ENCODE measurements around the gene PPARD.
"Not testable (repeated sequence)": the region's sequence is repeated elsewhere in the genome, so short reads cannot be mapped to it uniquely, and the experiment has no call there.

The PPARD gene

DNA sequence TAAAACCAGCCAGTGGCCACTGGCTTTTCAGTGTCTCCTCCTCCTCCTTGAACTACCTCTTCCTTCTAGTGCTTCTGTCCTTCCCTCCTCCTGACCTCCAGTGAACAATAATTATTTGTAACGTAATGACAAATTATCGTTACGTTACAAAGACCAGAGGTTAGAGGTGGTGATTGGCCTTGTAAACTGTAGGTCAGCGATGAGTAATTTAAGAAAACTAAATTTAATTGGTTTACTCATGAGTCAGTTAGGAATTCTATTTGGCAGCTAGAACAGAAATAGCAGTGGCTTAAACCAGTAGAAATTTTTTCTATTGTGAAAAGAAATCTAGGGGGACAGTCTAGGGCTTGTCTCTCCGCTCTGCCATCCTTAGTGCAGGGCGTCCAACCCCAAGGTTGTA is 38.8 kb downstream of the PPARD start:
- no peak for DNase-seq (ENCODE audit: low spot score)

DNA sequence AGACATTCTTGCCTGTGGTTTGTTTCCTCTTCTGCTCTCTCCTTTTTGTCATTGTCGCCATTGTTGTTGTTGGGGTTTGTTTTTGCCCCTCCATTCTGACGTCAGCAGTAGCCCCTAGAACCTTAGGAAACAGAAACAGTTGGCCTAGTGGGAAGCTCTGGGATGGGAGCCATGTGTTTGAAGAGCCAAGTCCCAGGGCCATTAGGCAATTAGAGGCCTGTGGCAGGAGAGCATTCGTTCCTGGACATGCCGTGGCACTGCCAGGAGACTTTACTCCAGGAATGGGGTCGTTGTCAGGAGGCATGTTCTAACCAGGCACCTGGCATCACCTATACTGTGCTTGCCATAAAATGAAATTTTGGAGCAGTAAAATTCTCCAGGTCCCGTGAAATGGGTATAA is 39.7 kb downstream of the PPARD start:
- DNase-seq (ENCODE audit: low spot score) = no peak

DNA sequence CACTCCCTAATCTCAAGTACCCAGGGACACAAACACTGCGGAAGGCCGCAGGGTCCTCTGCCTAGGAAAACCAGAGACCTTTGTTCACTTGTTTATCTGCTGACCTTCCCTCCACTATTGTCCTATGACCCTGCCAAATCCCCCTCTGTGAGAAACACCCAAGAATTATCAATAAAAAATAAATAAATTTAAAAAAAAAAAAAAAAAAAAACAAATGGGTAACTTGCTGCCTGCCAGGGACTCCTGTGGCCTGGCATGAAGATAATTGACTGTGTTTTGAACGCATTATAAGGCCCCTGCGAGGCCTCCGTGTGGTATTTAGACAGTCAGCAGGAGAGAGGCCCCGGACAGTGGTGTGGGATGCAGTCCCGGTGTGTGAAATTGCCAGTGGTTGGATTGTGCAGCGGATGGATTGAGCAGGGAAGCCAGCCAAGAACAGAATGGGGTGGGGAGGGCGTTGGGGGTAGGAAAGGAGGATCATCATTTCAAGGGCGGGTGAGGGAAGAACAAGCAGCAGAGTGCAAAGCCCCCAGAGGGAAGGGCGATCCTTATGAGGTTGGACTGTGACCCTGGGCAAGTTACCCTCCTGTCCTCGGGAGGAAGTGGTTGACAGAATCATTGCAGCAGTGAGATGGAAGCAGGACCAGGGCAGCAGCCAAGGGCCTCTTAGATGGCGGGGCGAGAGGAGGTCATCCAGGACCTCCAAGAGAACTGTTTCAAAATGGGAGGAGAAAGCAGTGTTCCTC is 43.3 kb downstream of the PPARD start:
- DNase-seq (ENCODE audit: low spot score) = no peak

DNA sequence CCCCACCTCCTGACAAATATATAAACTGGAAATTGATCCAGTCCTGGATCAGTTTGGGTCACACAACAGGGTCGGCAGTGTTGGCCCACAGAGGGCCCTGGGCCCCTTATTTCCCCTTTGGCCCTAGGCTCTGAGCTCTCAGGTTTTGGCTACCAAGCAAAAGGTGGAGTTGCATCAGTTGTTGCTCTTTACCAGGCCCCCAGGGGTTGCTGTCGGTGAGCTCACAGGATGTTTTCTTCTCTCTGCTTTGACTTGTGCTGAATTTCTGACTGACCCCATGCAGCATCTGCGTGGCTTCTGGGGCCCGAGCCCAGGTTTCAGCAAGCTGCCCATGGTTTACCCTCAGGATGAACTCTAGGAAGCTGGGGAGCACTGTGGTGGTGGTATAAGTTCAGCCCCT is 44.6 kb downstream of the PPARD start:
- no peak for DNase-seq (ENCODE audit: low spot score)

DNA sequence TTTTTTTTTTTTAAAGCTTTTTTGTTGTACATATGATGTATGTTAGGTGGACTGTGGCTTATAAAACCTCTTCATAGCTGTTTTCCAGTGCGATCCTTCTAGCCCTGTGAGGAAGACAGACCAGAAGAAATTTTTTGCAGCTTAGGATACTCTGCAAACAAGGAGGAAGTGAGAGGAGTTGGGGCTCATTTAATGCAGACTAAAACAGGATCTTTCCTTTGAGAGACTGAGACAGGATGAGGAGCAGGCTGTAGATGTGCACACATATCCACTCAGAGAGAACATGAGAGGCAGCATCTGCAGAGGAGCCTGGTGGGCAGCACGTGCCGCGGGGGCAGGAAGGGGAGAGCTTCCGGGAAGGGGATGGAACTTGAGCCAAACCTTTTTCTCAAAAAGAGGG is 45.7 kb downstream of the PPARD start:
- DNase-seq (ENCODE audit: low spot score) = no peak

DNA sequence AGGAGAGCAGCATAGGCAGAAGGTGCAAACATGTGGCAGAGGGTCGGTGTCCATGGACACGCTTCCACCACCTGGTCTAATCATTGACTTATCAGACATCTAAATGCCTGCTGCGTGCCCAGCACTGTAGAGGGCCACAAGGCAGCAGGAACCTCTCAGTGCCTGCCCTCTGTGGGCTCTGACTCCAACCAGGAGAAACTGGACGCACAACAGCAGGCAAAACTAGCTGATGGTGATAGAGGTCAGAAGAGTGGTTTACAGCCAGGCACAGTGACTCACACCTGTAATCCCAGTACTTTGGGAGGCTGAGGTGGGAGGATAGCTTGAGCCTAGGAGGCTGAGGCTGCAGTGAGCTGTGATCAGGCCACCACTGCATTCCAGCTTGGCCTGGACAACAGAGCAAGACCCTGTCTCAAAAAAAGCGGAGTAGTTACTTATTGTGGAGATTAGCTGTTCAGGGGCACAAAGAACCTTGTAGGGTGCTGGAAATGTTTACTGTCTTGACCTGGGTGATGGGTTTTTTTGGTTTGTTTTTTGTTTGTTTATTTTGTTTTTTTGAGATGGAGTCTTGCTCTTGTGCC is 46.5 kb downstream of the PPARD start:
- DNase-seq (ENCODE audit: low spot score) = no peak

DNA sequence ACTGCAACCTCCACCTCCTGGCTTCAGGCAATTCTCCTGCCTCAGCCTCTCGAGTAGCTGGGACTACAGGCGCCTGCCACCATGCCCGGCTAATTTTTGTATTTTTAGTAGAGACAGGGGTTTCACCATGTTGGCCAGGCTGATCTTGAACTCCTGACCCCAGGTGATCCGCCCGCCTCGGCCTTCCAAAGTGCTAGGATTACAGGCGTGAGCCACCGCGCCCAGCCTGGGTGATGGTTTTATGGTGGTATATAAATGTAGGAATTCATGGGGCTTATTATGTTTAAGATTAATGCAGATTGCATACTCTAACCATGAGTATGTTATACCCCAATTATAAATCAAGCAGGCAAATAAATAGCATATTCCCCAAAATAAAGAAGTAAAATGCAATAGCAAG is 47.0 kb downstream of the PPARD start:
- not testable (repeated sequence) for DNase-seq (ENCODE audit: low spot score)

DNA sequence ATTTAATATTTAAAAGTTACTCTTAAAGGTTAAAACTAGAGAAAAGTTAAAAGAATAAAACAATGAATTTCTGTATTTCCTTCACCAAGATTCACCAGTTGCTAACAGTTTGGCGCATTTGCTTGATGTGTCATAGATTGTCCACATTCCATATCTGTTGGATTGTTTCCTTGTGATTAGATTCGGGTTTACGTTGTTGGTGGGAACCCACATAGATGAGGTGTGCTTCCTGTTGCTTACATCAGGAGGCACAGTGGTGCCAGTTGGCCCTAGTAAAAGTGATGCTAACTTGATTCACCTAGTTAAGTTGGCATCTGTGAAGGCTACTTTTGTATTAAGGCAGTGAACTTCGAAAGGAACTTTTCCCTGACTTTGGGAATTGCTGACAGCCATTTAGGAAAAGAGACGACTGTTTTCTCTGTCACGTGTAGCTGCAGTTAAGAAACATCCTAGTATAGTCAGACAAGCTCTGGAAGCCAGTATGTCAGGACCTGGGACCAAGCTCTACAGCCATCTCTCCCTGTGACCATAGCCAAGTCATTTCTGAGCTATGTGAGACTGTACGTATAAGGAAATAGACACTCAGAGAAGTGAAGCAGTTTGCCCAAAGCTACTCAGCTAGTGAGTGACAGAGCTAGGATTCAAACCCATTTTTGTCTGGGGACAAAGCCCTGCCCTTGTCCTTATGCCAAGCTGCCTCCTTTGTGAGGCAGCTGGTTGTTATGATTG is 49.0 kb downstream of the PPARD start:
- DNase-seq (ENCODE audit: low spot score) = no peak

DNA sequence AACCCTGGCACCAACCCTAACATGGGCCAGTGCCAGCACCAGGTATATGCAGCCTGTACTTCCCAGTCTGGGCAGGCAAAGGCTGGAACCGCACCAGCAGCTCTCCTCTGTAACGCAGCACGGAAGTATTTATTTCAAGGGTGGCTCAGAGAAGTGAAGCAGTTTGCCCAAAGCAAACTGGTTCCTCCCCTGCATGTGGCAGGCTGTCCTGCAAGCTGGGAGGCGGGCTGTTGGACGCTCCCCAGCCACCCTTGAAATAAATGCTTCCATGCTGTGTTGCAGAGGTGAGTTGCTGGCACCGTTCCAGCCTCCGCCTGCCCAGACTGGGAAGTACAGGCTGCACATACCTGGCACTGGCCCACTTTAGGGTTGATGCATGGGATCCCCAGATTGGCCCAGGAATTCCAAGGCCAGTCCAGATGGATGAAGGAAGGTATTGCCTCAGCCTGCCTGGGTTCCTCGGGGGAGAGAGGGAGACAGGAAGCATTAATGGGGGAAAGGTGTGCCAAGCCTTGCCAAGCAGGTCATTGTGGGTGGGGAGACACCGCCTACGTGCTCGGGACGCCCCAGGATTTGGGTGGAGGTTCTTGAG is 49.8 kb downstream of the PPARD start:
- DNase-seq (ENCODE audit: low spot score) = no peak

DNA sequence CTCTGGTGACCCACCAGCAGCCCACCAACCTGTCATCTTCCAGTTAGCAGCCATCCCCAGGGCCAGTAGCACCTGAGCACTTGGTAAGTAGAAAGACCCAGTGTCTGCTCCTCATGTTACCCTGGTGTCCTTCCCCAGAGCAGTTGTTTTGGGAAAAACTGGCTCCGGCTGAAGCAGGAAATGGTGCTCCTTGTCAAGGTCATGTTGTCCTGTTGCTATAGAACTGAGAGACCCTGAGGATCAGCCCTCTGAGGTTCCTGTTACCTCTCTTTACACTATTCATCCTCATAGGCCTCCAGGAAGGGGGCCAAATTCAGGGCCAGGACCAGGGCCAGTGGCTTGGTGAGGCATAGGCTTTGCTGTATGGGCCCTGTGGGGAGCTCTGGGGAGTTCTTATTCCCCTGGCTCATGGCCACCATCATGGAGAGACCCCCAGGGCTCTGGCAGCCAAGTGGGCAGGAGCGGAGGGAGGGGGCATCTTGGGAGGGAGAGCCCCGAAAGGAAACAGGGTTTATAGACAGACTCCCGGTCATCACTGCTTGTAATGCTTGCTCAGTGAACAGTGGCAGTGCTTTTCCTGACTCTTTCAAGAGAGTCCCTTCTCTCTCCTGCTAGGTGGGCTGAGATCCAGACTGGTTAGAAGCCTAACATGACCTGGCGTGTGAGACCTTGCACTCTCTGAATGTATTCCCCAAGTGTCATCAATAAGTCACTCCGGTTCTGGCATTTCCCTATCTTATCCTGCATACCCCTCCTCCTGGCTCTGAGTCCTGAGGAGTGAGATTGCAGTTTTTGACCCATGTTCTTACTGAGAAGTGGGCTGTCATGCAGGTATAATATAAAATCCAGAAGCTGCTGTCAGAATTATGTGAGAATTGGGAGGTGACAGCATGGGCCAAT is 50.7 kb downstream of the PPARD start:
- no peak for DNase-seq (ENCODE audit: low spot score)

DNA sequence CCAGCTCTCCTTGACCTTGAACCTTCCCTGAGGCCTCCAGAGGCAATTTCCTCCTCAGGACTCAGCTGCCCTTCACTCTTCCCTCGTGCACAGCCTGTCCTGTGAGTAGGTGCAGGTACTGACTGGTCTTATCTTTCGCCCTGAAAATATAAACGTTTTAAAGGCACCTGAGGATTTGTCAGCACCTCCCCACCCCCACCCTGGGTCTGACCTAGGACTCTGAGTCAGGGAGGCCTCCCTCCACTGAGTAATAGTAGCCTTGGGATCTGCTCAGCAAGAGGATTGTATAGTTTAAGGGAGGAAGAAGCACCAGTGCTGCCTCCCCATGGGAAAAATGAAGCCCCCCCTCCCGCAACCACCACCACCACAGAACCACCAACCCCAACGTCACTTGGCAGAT is 54.6 kb downstream of the PPARD start:
- DNase-seq (ENCODE audit: low spot score) = no peak

DNA sequence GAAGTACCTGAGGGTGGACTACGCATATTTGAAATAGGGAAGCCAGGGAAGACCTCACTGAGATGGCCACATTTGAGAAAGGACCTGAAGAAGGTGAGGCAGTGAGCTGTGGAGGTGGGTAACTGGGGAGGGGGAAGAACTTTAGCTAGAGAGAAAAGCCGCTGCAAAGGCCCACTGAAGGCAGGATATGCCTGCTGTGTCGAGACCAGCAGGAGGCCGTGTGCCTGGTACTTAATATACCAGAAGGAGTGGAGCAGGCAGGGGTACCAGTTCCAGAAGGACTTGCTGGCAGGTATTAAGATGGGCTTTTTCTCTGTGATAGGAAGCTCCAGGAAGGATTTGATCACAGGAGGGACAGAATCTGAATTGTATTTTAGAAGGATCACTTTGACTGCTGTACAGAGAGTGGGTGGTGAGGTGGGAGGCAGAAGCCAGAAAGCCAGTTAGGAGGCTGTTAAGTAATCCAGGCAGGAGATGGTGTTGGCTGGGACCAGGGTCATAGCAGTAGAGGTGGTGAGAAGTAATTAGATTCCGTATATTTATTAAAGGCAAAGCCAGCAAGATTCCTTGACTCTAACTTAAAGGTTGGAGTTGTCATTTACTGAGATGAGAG is 55.6 kb downstream of the PPARD start:
- DNase-seq (ENCODE audit: low spot score) = no peak

DNA sequence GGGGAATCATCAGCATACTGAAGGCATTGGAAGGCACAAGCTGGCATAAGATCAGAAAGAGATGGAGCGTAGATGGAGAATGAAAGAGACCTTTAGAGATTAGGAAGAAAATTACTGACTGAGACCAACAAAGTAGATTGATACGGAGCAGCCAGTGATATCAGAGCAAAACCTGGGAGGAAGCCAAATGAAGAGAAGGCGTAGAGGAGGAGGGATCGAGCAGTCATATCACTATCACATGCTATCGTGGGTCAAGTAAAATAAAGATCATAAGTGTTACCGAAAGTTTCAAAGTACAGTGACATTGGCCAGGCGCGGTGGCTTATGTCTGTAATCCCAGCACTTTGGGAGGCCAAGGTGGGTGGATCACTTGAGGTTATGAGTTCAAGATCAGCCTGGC is 56.2 kb downstream of the PPARD start:
- DNase-seq (ENCODE audit: low spot score) = no peak

DNA sequence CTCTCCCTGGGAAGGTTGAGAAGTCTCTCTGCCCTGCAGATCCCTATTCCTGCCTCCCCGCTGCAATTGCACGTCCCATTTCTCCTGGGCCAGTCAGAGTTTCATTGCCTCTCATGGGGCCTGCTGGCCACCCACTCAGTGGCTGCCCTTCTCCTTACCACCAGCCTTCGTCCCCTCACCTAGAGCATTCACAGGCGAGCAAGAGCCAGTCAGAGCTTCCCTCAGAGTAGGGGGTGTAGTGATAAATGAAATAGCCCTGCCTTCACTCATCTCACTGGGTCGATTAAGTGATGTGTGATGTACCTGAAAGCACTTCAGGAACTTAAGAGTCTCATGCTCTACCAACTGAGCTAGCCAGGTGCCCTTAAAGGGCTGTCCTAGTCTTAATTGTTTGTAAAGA is 57.8 kb downstream of the PPARD start:
- DNase-seq (ENCODE audit: low spot score) = no peak

DNA sequence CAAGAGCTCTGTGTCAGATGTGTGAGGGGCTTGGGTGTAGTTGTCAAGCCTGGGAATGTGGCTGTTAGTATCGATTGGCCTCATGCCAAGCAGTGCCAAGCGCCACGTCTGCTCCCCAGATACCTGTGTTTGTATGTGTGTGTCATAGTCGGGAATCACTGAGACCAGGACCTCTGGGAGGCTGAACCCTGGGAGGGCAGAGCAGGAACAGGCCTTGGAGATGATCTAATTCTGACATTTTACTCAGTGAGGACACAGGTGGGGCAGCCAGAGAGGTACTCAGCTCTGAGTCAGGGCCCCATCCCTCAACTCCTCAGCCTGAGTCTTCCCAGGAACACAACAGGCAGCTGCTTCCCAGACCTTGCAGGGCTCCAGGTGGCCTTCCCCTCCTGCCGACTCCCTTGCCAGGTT is 58.5 kb downstream of the PPARD start:
- no peak for DNase-seq (ENCODE audit: low spot score)

DNA sequence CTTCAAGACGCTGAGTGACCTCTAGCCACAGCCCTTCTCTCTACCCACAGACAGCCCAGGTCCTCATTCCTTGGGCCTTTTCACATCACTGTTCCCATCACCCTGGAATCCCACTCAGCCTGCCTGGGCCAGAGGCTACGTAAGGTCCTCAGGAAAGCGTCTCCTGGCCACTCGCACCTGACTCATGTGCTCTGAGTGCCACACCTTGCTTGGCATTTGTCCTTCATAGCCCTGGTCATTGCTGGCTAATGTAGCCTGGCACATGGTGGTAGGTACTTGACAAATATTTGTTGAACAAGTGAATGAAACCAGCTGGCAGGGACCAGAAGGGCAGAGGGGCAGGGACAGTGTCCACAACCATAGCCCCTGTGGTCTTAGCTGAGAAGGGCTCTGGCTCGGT is 59.2 kb downstream of the PPARD start:
- no peak for DNase-seq (ENCODE audit: low spot score)

DNA sequence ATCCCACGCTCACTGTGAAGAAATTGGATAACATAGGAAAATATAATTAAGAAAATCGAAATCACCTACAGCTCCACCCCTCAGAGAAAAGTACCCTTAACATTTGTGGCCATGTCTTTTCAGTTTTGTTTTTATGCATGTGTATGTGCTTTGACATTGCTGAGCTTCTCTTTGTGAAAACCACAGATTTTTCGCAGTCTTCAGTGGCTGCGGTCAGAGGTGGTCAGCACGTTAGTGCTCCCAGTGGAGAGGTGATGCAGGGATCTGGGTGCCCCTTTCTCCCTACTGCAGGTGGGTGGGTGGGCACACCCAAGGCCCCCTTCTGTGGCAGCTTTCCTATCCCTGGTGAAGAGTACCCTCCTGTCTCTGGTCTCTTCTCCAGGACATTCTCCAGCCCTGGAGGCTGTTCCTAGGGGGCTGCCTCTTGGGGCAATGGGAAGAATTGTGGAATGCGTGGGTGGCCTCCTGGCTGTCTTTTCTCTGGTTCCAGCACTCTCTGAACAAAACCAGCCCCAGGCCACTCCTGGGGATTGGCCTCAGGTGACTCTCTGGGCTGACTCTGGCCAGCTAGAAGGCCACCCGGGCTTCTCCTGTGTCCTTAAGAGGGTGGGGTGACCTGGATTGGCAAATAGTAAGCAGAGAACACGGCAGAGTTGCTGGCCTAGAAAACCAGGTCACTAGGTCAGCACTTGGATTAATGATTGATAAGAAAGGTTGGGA is 59.9 kb downstream of the PPARD start:
- DNase-seq (ENCODE audit: low spot score) = no peak

DNA sequence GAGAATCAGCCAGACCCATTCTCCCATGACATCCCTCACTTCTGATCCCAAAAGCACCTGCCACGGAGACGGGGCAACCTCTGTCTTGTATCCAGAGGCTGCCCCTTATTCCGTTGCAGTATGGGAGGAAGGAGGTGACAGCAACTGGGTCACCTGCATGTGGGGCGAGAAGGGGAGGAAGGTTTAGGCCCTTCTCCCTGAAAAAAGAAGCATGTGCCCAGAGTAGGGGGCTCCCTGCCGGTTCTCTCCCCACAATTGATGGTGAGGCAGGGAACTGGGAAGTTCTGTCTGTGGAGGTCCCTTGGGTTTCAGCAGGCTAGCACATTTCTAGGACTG is 60.5 kb downstream of the PPARD start:
- no peak for DNase-seq (ENCODE audit: low spot score)

DNA sequence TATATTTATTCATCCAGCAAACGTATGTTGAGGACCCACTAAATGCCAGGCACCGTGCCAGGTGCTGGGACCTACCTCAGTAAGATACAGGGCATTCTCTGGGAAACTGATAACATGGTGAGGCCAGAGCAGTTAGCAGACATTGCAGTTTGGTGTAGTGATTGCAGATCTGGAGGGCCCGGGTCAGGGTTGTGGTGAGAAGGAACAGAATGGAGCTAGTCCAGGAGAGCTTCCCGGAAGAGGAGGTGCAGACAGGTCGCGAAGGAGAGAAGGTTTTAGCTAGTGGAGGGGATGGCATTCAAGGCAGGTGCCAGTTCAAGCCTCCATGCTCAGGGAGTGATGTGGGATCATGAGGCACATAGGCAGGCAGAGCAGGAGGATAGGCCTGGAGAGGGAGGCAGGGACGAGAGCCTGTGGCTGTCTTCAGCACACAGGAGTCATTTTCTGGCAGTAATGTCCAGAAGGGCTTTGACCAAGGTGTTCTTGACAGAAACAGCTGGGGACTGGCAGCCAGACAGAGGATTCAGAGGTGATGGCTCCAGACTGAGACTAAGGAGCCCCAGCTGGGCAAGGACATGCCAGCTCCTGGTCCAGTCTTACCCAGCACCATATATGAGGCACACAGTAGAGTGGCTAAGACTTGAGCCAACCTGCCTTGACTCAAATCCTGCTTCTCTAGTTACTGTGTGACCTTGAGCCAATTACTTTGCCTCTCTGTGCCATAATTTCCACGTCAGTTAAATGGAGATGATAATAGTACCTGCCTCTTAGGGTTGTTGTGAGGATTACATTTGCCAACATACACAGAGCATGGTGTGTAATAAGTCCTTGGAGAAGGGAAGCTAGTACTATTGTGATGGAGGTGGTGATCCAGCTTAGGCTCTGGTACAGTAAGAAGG is 61.4 kb downstream of the PPARD start:
- no peak for DNase-seq (ENCODE audit: low spot score)

All from D341Med (cell line).